ENCODE results near the gene MED6.

MED6 gene

DNA sequence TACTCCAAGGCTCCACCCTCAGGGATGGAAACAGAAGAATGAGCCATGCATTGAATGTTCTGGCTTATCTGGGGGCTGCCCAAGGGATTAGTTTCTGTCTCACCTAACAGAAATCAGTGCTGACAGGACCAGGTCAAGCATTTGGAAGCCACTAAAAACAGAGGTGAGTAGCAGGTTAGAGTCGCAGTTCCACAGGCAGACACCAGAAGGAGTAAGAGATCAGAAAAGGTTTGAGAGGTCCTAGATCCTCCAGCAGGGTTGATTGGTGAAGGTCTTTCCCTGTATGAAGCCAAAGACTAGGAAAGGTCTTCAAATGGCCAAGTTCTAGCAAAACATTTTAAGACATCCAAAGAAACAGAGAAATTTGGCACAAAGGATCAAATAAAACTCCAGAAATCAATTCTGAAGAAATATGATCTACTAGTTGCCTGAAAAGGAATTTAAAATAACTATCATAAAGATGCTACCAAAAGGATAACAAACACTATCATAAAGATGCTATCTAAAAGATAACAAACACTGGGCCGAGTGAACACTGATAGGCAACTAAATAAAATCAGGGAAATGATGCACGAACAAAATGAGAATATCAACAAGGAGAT, 21.8 kb upstream of the MED6 start:
- no peak for TF ChIP-seq POLR2A (IDR thresholded peaks at IDR 0.05; ENCODE audit: low read depth, low read length)
- FAIRE-seq: peak; percentile 84
- no peak for DNase-seq (ENCODE audit: insufficient read length, low spot score)

DNA sequence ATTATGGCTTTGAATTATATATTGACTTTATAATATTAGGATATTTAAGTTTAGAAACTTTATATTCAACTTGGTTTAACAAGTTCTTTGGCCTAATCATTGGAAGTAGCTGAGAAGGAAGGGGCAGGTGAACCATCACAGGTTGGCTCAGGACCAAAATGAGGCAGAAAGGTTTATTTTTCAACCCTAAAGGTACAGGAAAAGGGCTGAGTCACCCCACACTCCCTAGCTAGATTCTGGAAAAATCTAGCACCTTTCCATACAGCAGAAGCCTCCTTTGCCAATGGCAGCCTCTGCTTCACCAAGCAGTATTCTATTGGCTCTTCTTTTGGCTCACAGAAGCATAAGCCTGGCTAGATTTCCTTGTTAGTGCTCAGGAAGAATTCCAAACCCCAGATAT, 19.3 kb upstream of the MED6 start:
- DNase-seq (ENCODE audit: insufficient read length, low spot score) (no peak), FAIRE-seq (no peak)
- TF ChIP-seq POLR2A (IDR thresholded peaks at IDR 0.05; ENCODE audit: low read depth, low read length): no peak

DNA sequence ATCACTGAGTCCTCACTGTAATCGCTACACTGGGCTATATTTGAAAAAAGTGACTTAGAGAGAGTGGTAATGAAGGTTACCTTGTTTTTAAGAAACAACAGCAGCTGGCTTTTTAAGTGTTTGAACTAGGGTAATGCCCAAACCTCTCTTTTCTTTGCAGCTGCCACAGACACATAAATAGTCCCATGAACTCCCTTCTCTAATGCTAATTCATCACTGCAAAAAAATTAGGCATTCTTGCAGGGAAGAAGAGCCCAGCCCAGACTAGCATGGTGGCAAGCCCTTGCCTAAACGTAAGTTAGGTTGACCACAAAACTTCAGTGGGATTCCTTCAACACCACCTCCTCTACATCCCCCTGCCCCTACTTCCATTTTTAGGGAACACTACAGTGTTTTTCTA, 17.9 kb upstream of the MED6 start:
- DNase-seq (ENCODE audit: insufficient read length, low spot score): no peak
- TF ChIP-seq POLR2A (IDR thresholded peaks at IDR 0.05; ENCODE audit: low read depth, low read length): no peak
- no peak for FAIRE-seq

GRCh38 chr14:70616646-70617045, 16.2 kb upstream of the MED6 start:
- DNase-seq (ENCODE audit: insufficient read length, low spot score) (no peak), FAIRE-seq (no peak)
- TF ChIP-seq POLR2A (IDR thresholded peaks at IDR 0.05; ENCODE audit: low read depth, low read length): no peak

- TF ChIP-seq POLR2A (IDR thresholded peaks at IDR 0.05; ENCODE audit: low read depth, low read length): no peak
- DNase-seq (ENCODE audit: insufficient read length, low spot score) (no peak), FAIRE-seq (no peak)
Measured at GRCh38 chr14:70611216-70611615, 10.8 kb upstream of the MED6 start.

DNA sequence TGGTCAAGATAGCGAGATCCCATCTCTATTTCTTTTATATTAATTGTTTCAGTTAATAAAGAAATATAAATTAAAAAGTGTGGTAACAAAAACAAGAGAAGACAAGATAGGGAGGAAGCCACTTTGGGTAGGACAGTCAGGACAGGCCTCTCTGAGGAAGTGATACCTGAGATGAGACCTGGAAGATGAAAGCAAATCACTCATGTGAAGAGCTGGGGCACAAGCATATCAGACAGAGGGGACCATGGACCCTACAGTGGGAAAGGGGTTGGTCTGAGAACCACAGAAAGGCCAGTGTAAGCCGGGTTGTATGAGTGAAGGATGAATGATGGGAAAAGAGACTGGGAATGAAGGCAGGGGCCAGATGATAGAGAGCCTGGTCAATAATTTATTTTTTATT, 1.8 kb upstream of the MED6 start:
- no peak for FAIRE-seq
- no peak for TF ChIP-seq POLR2A (IDR thresholded peaks at IDR 0.05; ENCODE audit: low read depth, low read length)
- no peak for DNase-seq (ENCODE audit: insufficient read length, low spot score)

DNA sequence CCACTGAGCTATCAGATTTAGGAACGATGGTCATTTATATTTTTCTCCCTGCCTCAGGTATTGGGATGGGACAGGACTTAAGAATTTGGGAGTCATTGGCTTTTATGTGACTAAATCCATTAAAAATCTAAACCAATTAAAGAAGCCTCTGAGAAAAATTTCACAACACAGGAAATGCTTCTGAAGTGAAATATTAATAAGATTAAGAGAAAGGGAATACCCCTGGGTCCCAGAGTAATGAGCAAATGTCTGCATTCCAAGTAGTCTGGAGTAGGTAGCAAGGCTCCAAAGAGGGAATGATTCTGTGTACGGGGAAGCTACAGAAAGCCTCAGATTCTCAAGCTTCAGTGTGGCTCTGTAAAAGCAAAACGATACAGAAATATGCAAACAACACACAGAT, 707 bp upstream of the MED6 start:
- FAIRE-seq: no peak
- DNase-seq (ENCODE audit: insufficient read length, low spot score): no peak

DNA sequence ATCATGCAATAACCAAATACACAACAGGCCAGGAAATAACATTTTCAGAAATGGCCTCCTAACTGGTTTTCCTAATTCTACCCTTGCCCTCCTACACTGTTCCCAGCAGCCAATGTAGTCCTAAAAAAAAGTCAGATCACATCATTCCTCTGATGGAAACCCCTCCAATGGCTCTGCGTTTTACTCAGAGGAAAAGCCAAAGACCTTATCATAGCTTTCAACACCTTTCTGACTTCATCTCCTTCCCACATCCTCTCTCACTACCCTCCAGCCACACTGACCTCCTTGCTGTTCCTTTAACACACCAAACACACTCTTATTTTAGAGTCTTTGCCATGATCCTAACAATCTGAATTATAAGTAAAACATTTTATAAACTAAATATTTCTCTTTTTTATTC, 1.1 kb downstream of the MED6 start:
- FAIRE-seq: no peak

More for the DNA sequence above, 707 bp upstream of the MED6 start:
- no peak for TF ChIP-seq POLR2A (IDR thresholded peaks at IDR 0.05; ENCODE audit: low read depth, low read length)

DNA sequence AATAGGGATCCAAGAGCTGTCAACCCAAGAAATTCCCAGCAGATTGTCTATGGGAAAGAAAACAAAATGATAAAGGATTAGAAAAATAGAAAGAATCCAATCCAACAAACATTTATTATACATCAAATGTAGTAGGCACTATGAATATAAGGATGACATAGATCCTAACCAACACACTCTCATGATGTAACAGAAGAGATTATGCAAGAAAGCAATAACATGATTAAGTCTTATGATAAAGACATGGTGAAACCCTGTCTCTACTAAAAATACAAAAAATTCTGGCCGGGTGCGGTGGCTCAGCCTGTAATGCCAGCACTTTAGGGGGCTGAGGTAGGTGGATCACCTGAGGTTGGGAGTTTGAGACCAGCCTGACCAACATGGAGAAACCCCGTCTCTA, 2.7 kb downstream of the MED6 start:
- FAIRE-seq: no peak
- TF ChIP-seq POLR2A (IDR thresholded peaks at IDR 0.05; ENCODE audit: low read depth, low read length): no peak
- DNase-seq (ENCODE audit: insufficient read length, low spot score): no peak

More for the DNA sequence above, 1.1 kb downstream of the MED6 start:
- no peak for DNase-seq (ENCODE audit: insufficient read length, low spot score)
- TF ChIP-seq POLR2A (IDR thresholded peaks at IDR 0.05; ENCODE audit: low read depth, low read length): no peak

- DNase-seq (ENCODE audit: insufficient read length, low spot score) (peak; percentile 9), FAIRE-seq (peak; percentile 48)
- TF ChIP-seq POLR2A (IDR thresholded peaks at IDR 0.05; ENCODE audit: low read depth, low read length): no peak
Measured at GRCh38 chr14:70595443-70596185, 4.8 kb downstream of the MED6 start.

- no peak for DNase-seq (ENCODE audit: insufficient read length, low spot score)
- no peak for TF ChIP-seq POLR2A (IDR thresholded peaks at IDR 0.05; ENCODE audit: low read depth, low read length)
- FAIRE-seq: no peak
Measured at GRCh38 chr14:70594461-70594860, 6.0 kb downstream of the MED6 start.

DNA sequence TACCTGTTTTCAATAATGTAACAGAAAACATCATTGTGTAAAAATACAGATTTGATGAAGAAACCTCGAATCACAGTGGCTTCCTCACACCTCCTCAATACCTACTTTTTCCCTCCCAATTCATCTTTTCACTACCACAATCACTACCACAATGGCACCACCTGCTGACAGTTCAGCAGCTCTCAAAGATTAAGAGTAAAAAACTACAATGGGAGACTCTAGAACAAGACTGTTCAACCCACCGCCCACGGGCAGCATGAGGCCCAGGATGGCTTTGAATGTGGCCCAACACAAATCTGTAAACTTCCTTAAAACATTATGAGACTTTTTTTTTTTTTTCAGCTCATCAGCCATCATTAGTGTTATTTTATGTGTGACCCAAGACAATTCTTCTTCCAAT, 15.2 kb downstream of the MED6 start:
- no peak for FAIRE-seq

GRCh38 chr14:70576891-70577290, 23.6 kb downstream of the MED6 start:
- DNase-seq (ENCODE audit: insufficient read length, low spot score) (no peak), FAIRE-seq (no peak)
- TF ChIP-seq POLR2A (IDR thresholded peaks at IDR 0.05; ENCODE audit: low read depth, low read length): no peak

More for the DNA sequence above, 15.2 kb downstream of the MED6 start:
- no peak for DNase-seq (ENCODE audit: insufficient read length, low spot score)
- TF ChIP-seq POLR2A (IDR thresholded peaks at IDR 0.05; ENCODE audit: low read depth, low read length): no peak

DNA sequence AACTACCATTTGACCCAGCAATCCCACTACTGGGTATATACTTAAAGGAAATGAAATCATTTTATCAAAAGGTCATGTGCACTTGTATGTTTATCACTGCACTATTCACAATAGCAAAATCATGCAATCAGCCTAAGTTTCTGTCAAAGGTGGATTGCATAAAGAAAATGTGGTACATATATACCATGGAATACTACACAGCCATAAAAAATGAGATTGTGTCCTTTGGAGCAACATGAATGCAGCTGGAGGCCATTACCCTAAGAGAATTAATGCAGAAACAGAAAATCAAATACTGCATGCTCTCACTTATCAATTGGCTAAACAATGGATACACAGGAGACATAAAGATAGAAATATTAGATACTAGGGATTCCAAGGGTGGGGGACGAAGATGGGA, 27.4 kb downstream of the MED6 start:
- DNase-seq (ENCODE audit: insufficient read length, low spot score) (no peak), FAIRE-seq (no peak)
- no peak for TF ChIP-seq POLR2A (IDR thresholded peaks at IDR 0.05; ENCODE audit: low read depth, low read length)

GRCh38 chr14:70571139-70571538, 29.3 kb downstream of the MED6 start:
- TF ChIP-seq POLR2A (IDR thresholded peaks at IDR 0.05; ENCODE audit: low read depth, low read length): no peak
- no peak for DNase-seq (ENCODE audit: insufficient read length, low spot score)
- no peak for FAIRE-seq
